Left cardiac atrium (tissue), 4 donors: ENCODE results near the gene CD109. TPM values are rescaled to one million over a fixed set of nuclear protein-coding genes. Genes with fewer than 3 reads are reported as not detected.
A peak's percentile ranks its signal among the peaks of the same experiment; 100 is the strongest.

Source experiments
- ATAC-seq, 2 donors: fragments of 200-7000 bp; cut with Tn5 transposase; one replicate each; pipeline ENCODE4 v1.9.1; 2020; ENCODE audit warnings: mild to moderate bottlenecking in 2 of 2, moderate library complexity in 2 of 2
- DNase-seq: peaks from one replicate; pipeline ENCODE4 v3.0.0-alpha.2; 2020
- intact Hi-C, 2 donors: fragments of 100-400 bp; cut with DNase I; formaldehyde crosslinking; loops; one replicate each; pipeline versions ENCODE4 v1.14.1 to v1.15.1; 2022 to 2023
- long read RNA-seq: library from polyadenylated mRNA; unstranded; transcript quantifications from one replicate; pipeline ENCODE4 v2.0.0, GENCODE V29; 2021
- total RNA-seq, 2 donors: library from RNA; stranded (reverse); fragmentation: NEBNext Ultra II Directional; extraction: Animal tissue kit (Norgen Biotek cat#: 25700); gene quantifications; one replicate each; pipeline ENCODE4 v1.2.1, GENCODE V29; 2021
- donor health status: DM: no; HTN: yes; CAD: no.
- donor health status: DM: no; HTN: yes; CAD: no; lungs with severe emphysema.
- donor health status: DM: yes; HTN: yes; CAD: no.
- donor health status: Dilated cardiomyopathy.

Gene CD109
- 10 to 100 TPM; 10.5 to 26.4 TPM for total RNA-seq
- long read RNA-seq, full-length matches to known transcripts: 6 of 12 reads
- long read RNA-seq, partial matches to known transcripts: 4 of 12 reads
- long read RNA-seq, other reads (novel, unspliced or antisense): 2 of 12 reads

- ATAC-seq (peak; percentile 93), DNase-seq (peak; percentile 48)
- intact Hi-C loops: no loop called here
Measured at GRCh38 chr6:73695619-73696421, at the start of gene CD109. CD109 (plus strand) TSS chr6:73696203; CDS start chr6:73696216, 13 bp downstream.

- intact Hi-C loops: no loop called here
- DNase-seq: no peak
- ATAC-seq: no peak
Measured at GRCh38 chr6:73648166-73648565, 47.8 kb upstream of the CD109 start.

- no peak for ATAC-seq
- intact Hi-C loops: loop anchor here in 1 of 2 donors (5.0 kb wide), 1 partner anchor 132 kb away; no protein-coding TSS in a partner anchor
Measured at GRCh38 chr6:73649783-73650182, 46.2 kb upstream of the CD109 start.

GRCh38 chr6:73652637-73653570, 43.1 kb upstream of the CD109 start:
- peak; percentile 53 to 71 for ATAC-seq
- peak; percentile 64 for DNase-seq
- intact Hi-C loops: loop anchor here in 1 of 2 donors (5.0 kb wide), 1 partner anchor 136 kb away; no protein-coding TSS in a partner anchor

More at GRCh38 chr6:73649783-73650182, 46.2 kb upstream of the CD109 start:
- DNase-seq: no peak

GRCh38 chr6:73653571-73654424, 42.2 kb upstream of the CD109 start, which contains the start of gene SLC17A5:
SLC17A5 (minus strand) TSS chr6:73653992; CDS start chr6:73653886, 106 bp downstream.
- DNase-seq (peak; percentile 94), ATAC-seq (peak; percentile 98 to 99)
- intact Hi-C loops: loop anchor here in 1 of 2 donors (5.0 kb wide), 1 partner anchor 136 kb away; no protein-coding TSS in a partner anchor

- intact Hi-C loops: no loop called here
- no peak for DNase-seq
- no peak for ATAC-seq
Measured at GRCh38 chr6:73655341-73655917, 40.6 kb upstream of the CD109 start.

- intact Hi-C loops: no loop called here
- ATAC-seq: no peak
- DNase-seq: no peak
Measured at GRCh38 chr6:73656531-73657145, 39.4 kb upstream of the CD109 start.

- DNase-seq (no peak), ATAC-seq (no peak)
- intact Hi-C loops: no loop called here
Measured at GRCh38 chr6:73657201-73657600, 38.8 kb upstream of the CD109 start.

- no peak for DNase-seq
- ATAC-seq: no peak
- intact Hi-C loops: no loop called here
Measured at GRCh38 chr6:73664701-73665100, 31.3 kb upstream of the CD109 start.

- intact Hi-C loops: no loop called here
- DNase-seq (no peak), ATAC-seq (no peak)
Measured at GRCh38 chr6:73665686-73666319, 30.2 kb upstream of the CD109 start.

- ATAC-seq (no peak), DNase-seq (no peak)
- intact Hi-C loops: no loop called here
Measured at GRCh38 chr6:73666393-73666792, 29.6 kb upstream of the CD109 start.

- ATAC-seq (no peak), DNase-seq (no peak)
- intact Hi-C loops: no loop called here
Measured at GRCh38 chr6:73667798-73668197, 28.2 kb upstream of the CD109 start.

GRCh38 chr6:73669005-73669404, 27.0 kb upstream of the CD109 start:
- no peak for ATAC-seq

GRCh38 chr6:73671911-73672685, 23.9 kb upstream of the CD109 start:
- ATAC-seq (no peak), DNase-seq (no peak)
- intact Hi-C loops: no loop called here

More at GRCh38 chr6:73669005-73669404, 27.0 kb upstream of the CD109 start:
- DNase-seq: no peak
- intact Hi-C loops: no loop called here

- intact Hi-C loops: loop anchor here (1.0 to 5.0 kb wide), 2 partner anchors 57 to 58 kb away; no protein-coding TSS in a partner anchor
- ATAC-seq: peak; percentile 82 to 86
Measured at GRCh38 chr6:73675466-73676098, 20.4 kb upstream of the CD109 start.

GRCh38 chr6:73679009-73679408, 17.0 kb upstream of the CD109 start:
- ATAC-seq (peak; percentile 58 to 66), DNase-seq (no peak)
- intact Hi-C loops: loop anchor here in 1 of 2 donors (5.0 kb wide), 1 partner anchor 53 kb away; no protein-coding TSS in a partner anchor

More at GRCh38 chr6:73675466-73676098, 20.4 kb upstream of the CD109 start:
- peak; percentile 76 for DNase-seq
